ENCODE data around the gene SLC4A2. TPM values are rescaled to one million over a fixed set of nuclear protein-coding genes. Genes with fewer than 3 reads are reported as not detected.

The SLC4A2 gene
- total RNA-seq, 1 donor = 61.5 TPM

GRCh38 chr7:151028131-151028947, 31.1 kb upstream of the SLC4A2 start, which contains the start of gene ABCB8:
TSS of gene ABCB8 (plus strand) at chr7:151028450. CDS start at chr7:151028516, 66 bp downstream.
- H3K4me3 ChIP-seq (ENCODE audit: insufficient read depth, low read length) = peak within 1 kb of the TSS; percentile 90
- peak; percentile 39 for TF ChIP-seq CTCF (IDR thresholded peaks at IDR 0.05; ENCODE audit: extremely low read depth, low read depth, low read length)
- H3K36me3 ChIP-seq (ENCODE audit: insufficient read depth, low read length) = no peaks in the 10 kb centered on the region
- H3K9me3 ChIP-seq (ENCODE audit: low read depth, low read length) = no peaks in the 10 kb centered on the region
- H3K27ac ChIP-seq (ENCODE audit: low read depth, low read length) = peak within 1 kb of the TSS; percentile 70
- peaks cover 8% of the 10 kb centered on the region for H3K4me1 ChIP-seq (ENCODE audit: insufficient read depth, low read length)
- peaks cover 14% of the 10 kb centered on the region for H3K79me2 ChIP-seq (ENCODE audit: insufficient read depth, low read length)
- H2AFZ ChIP-seq (ENCODE audit: low read length) = peak within 1 kb of the TSS; percentile 92
- H3K4me2 ChIP-seq (ENCODE audit: insufficient read depth, low read length) = peak within 1 kb of the TSS; percentile 95
- H3K27me3 ChIP-seq (ENCODE audit: insufficient read depth, low read length) = peaks cover 11% of the 10 kb centered on the region
- DNase-seq (ENCODE audit: insufficient read length, low spot score, missing footprints) = peak; percentile 100
- H4K20me1 ChIP-seq (ENCODE audit: insufficient read depth, low read length) = no peaks in the 10 kb centered on the region

DNA sequence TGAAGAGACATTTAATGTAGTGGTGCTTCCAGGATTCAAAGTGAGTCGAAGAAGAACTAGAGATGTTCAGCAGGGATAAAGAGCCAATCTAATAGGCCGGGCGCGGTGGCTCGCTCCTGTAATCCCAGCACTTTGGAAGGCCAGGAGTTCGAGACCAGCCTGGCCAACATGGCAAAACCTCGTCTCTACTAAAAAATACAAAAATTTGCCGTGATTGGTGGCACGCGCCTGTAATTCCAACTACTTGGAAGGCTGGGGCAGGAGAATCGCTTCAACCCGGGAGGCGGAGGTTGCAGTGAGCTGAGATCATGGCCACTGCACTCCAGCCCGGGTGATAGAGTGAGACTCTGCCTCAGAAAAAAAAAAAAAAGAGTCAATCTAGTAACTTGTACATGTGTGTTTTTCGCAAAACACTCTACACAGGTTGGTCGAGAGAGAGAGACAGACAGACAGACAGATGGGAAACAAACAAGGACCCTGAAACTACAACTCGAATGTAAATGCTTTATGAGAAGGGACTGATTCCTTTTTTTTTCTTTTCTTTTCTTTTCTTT, 30.4 kb upstream of the SLC4A2 start:
- H3K36me3 ChIP-seq (ENCODE audit: insufficient read depth, low read length) = no peaks in the 10 kb centered on the region
- peak overlapping the region; percentile 95 for H3K4me2 ChIP-seq (ENCODE audit: insufficient read depth, low read length)
- DNase-seq (ENCODE audit: insufficient read length, low spot score, missing footprints) = no peak
- peak overlapping the region; percentile 90 for H3K4me3 ChIP-seq (ENCODE audit: insufficient read depth, low read length)
- peak overlapping the region; percentile 92 for H2AFZ ChIP-seq (ENCODE audit: low read length)
- peaks cover 8% of the 10 kb centered on the region for H3K4me1 ChIP-seq (ENCODE audit: insufficient read depth, low read length)
- H3K79me2 ChIP-seq (ENCODE audit: insufficient read depth, low read length) = peaks cover 14% of the 10 kb centered on the region
- H4K20me1 ChIP-seq (ENCODE audit: insufficient read depth, low read length) = no peaks in the 10 kb centered on the region
- H3K27ac ChIP-seq (ENCODE audit: low read depth, low read length) = peak overlapping the region; percentile 70
- no peak for TF ChIP-seq CTCF (IDR thresholded peaks at IDR 0.05; ENCODE audit: extremely low read depth, low read depth, low read length)
- peaks cover 9% of the 10 kb centered on the region for H3K27me3 ChIP-seq (ENCODE audit: insufficient read depth, low read length)
- no peaks in the 10 kb centered on the region for H3K9me3 ChIP-seq (ENCODE audit: low read depth, low read length)

DNA sequence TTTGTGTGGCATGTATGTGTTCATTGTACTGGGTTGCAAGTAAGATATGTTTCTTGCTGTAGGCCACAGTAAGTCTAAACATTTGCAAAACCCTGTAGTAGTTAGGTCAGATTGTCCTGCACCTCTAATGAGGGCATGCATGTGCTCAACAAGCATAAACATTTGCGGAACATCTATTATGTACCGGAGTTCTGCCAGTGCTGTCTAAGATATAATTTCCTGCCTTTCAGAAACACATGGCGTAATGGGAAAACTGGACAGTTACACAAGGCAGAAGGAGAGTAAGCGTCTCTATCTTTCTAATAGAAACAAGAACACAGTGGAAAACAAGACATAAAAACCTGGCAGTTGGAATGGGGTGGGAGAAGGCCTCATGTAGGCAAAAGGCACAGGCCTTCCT, 28.4 kb upstream of the SLC4A2 start:
- Histone ChIP-seq H3K27me3 (ENCODE audit: insufficient read depth, low read length) (peaks cover 8% of the 10 kb centered on the region), H3K27ac (ENCODE audit: low read depth, low read length) (no peak overlapping the region), H3K4me3 (ENCODE audit: insufficient read depth, low read length) (no peak overlapping the region), H3K9me3 (ENCODE audit: low read depth, low read length) (no peaks in the 10 kb centered on the region), H3K36me3 (ENCODE audit: insufficient read depth, low read length) (peaks cover 17% of the 10 kb centered on the region), H4K20me1 (ENCODE audit: insufficient read depth, low read length) (no peaks in the 10 kb centered on the region), H3K79me2 (ENCODE audit: insufficient read depth, low read length) (peaks cover 14% of the 10 kb centered on the region), H3K4me2 (ENCODE audit: insufficient read depth, low read length) (no peak overlapping the region), H3K4me1 (ENCODE audit: insufficient read depth, low read length) (peaks cover 8% of the 10 kb centered on the region), H2AFZ (ENCODE audit: low read length) (no peak overlapping the region)
- DNase-seq (ENCODE audit: insufficient read length, low spot score, missing footprints) = no peak
- TF ChIP-seq CTCF (IDR thresholded peaks at IDR 0.05; ENCODE audit: extremely low read depth, low read depth, low read length) = no peak

Data from osteoblast (primary cell).